Loucy (cell line): ENCODE data around the gene KDM4B.

Source experiments
- CTCF ChIP-seq: fragments of 200-600 bp; sonication (generic); conservative IDR thresholded peaks from 2 replicates; pipeline ENCODE4 v1.5.1; 2014; ENCODE audit warnings: mild to moderate bottlenecking, antibody characterized with exemption, low read length
- EZH2phosphoT487 ChIP-seq: fragments of 200-600 bp; IDR thresholded peaks from 2 replicates; pipeline ENCODE4 v1.6.1; 2018; ENCODE audit warnings: antibody characterized with exemption, mild to moderate bottlenecking, moderate library complexity, borderline replicate concordance

- TF ChIP-seq CTCF, result no peak
- no peak for TF ChIP-seq EZH2phosphoT487
These were observed 152.6 kb downstream of the KDM4B start for GRCh38 chr19:5121266-5122120.
